ENCODE results near the gene STAT6.
"Not testable (repeated sequence)": the region's sequence is repeated elsewhere in the genome, so short reads cannot be mapped to it uniquely, and the experiment has no call there.

STAT6 gene

DNA sequence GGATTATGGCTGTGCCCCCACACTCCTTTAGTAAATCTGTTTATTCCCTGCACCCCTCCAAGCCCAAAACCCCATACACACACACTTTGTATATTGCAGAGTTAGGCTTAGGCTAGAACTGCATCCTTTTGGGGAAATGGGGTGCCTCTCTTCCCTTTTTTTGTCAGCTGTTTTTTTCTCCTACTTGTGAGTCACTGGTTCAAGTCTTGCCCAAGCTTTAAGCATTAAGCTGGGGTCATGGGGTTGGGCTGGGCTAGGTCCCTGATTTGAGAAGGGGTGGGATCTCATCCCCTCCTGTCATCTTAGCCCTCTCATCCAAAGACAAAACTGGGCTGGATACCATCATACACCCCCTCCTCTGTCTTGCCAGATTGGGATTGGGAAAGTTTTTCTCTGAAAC lies 18.7 kb upstream of the STAT6 start:
- DNase-seq (ENCODE audit: low read depth, low spot score): no peak
- H3K4me3 ChIP-seq (ENCODE audit: low read length): no peak overlapping the region

DNA sequence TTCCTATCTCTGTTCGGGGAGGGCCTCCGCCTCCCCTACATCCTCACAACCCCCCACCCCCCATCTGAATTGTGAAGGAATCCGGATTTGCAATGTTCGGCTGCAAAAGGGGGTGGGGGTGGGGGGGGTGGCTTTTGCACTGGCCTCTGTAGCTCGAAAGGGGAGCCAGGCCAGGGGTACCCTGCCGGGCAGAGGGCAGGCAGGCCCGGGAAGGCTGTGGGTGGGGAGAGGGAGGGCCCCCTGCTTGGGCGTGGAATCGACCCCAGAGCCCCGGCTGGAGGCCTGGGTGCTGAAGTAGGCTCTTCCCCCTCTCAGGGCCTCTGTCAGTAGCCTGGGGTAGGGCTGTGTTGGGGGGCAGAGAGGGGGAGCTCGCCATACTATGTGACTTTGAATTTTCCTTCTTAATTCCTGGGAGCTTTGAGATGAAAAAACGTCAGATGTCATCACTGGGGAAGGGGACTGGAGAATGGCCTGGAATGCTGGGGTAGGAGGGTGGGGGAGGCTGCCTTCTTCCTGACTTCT lies 18.2 kb upstream of the STAT6 start:
- no peak overlapping the region for H3K4me3 ChIP-seq (ENCODE audit: low read length)
- DNase-seq (ENCODE audit: low read depth, low spot score): no peak

DNA sequence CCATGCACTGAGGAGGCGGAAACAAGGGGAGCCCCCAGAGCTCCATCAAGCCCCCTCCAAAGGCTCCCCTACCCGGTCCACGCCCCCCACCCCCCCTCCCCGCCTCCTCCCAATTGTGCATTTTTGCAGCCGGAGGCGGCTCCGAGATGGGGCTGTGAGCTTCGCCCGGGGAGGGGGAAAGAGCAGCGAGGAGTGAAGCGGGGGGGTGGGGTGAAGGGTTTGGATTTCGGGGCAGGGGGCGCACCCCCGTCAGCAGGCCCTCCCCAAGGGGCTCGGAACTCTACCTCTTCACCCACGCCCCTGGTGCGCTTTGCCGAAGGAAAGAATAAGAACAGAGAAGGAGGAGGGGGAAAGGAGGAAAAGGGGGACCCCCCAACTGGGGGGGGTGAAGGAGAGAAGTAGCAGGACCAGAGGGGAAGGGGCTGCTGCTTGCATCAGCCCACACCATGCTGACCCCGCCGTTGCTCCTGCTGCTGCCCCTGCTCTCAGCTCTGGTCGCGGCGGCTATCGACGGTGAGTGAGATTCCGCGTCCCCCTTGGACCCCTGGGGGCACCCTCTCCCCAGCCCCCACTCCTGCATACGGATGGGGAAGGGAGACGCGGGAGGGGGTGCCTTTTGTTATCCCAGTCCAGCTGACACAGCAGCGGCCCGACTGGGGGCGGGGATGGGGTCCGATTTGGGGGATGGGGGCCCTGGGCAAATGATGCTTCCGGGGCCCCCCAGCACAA lies 17.5 kb upstream of the STAT6 start:
- H3K4me3 ChIP-seq (ENCODE audit: low read length): peak overlapping the region; percentile 79
- no peak for DNase-seq (ENCODE audit: low read depth, low spot score)

DNA sequence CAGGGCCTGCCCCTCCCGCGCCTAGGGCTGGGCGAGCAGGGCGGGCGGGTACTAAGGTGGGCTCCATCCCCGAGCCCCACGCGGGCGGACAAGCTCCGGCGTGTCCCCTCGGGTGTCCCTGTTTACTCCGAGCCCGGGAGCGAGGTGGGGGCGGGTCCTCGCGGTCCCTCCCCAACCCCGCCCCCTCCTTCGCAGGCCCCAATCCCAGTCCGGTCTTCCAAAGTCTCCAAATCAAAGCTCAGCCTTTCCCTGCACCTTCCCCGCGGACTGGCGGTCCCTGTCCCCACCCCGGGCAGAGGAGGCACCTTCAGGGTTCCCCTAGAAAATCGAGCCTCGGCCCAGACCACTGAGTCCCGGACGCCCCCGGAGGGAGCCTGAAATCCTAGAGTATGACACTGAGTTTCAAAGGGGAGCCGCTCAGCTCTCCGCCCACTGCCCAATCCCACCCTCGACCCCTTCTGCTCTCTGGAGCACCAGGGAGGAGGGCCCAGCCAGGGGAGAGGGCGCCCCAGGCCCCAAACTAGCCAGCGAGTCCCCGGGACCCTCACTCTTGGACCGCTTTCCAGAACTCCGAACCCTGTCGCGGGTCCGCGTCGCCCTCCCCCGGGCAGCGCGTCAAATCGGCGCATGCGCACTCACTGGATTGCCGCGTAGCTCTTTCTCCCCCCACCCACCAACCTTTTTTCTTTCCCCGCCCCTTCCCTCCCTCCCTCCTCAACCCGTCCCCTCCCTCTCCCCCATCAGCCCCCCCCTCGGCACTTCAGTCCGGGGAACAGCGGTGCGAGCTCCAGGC lies 16.8 kb upstream of the STAT6 start, which contains the start of gene LRP1:
Gene LRP1, plus strand, starts transcription at position 758 of the 793 bp plus-strand sequence. CDS start 482 bp downstream, outside the sequence.
- peak within 1 kb of the TSS; percentile 79 for H3K4me3 ChIP-seq (ENCODE audit: low read length)
- peak; percentile 76 for DNase-seq (ENCODE audit: low read depth, low spot score)

DNA sequence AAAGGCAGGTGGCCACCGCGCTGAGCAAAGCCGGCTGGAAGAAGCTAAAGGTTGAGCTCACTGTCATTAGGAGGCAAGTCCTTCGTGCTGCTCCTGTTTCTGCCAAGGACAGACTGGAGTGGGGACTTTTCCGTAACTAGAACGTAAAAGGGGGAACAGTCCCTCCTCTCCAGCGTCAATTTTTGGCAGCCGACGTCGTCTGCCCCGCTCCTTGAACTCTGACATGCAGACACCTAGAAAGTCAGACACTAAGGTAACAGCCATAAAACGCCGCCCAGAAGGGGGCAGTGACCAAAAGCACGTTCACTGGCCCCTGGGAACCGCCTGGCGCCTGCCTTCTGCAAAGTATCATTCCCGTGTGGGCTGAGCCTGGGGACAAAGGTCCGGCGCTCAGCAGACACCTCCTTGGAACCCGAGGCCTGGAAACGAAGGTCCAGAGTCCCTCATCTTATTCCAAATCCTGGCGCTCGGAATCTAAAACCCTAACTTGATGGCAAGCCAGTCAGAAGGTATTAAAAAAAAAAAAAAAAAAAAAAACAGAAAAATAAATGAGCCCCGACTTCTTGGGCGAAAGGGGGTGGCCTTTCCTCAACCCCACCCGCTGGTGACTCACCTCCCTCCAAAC lies 16.1 kb upstream of the STAT6 start:
- no peak for DNase-seq (ENCODE audit: low read depth, low spot score)
- H3K4me3 ChIP-seq (ENCODE audit: low read length): peak overlapping the region; percentile 79

DNA sequence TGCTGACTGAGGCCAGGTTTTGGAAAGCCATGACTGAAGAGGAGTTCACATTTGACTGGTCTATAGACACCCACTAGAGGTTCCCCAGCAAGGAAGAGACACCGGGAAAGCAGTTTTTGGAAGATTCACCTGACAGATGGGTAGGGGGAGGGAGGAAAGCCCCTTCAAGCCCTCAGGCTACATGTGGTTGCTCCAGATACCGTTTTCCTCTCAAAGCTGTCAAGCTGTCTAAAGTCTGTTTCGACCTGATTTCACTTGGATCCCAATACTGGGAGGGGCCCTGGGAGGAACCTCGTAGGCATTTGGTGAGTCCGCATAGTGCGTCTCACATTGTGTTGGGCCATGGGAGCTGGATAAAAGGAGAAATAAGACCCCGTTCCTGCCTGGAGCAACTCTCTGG lies 15.4 kb upstream of the STAT6 start:
- DNase-seq (ENCODE audit: low read depth, low spot score): no peak
- H3K4me3 ChIP-seq (ENCODE audit: low read length): no peak overlapping the region

DNA sequence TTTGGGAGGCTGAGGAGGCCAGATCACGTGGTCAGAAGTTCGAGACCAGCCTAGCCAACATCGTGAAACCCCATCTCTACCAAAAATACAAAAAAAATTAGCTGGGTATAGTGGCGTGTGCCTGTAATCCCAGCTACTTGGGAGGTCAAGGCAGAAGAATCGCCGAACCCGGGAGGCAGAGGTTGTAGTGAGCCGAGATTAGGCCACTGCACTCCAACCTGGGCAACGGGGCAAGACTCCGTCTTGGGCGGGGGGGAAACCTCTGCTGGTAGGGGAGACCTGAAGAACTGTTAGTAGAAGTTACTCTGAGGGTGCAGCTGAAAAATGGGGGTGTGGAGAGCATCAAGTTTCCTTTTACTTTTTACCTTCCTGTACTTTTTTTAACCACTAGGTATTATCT lies 14.9 kb upstream of the STAT6 start:
- no peak overlapping the region for H3K4me3 ChIP-seq (ENCODE audit: low read length)
- DNase-seq (ENCODE audit: low read depth, low spot score): no peak

DNA sequence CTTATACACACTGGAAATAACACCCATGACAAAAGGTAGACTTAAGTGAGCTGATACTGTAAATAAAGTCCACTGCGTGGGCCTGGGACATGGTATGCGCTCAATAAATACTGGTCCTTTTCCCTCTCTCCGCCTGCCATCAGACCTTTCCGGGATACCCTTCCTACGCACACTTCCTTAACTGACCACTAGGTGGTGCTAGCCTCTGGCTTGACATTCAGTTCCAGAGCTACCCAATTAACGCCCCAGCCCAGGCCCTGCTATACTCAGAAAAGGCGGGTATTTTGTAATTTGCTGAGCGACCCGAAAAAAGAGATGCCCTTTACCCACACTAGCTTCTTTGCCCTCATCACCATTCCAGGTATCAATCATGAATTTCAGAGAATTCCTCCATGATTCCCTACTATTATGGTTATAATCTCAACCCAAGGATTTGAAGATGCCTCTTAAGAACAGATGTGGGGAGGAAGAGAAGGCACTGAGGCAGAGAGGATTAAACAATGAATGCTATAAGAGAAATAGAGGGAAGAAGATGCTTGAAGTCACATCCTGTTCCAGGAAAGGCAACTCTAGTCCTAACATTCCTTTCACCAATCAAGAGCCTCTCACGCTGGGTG lies 13.2 kb upstream of the STAT6 start:
- DNase-seq (ENCODE audit: low read depth, low spot score): peak; percentile 71
- no peak overlapping the region for H3K4me3 ChIP-seq (ENCODE audit: low read length)

DNA sequence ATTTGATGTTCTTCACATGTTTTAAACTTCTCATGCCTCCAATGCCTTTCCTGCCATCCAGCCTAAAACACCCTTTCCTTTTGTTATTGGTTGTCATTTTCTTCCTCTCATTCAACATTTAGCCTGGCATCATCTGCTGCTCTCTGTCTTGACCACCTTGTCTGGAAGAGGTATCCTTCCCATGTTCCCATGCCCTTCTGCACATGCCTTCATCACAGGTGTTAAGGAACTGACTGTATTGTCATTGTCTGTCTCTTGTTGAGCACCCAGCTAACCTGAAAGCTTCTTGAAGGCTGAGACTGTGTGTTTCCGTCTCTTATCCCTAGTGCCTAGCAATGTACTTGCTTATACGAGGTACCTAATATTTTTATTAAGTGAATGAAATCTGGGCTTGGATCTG lies 12.7 kb upstream of the STAT6 start:
- no peak overlapping the region for H3K4me3 ChIP-seq (ENCODE audit: low read length)
- no peak for DNase-seq (ENCODE audit: low read depth, low spot score)

DNA sequence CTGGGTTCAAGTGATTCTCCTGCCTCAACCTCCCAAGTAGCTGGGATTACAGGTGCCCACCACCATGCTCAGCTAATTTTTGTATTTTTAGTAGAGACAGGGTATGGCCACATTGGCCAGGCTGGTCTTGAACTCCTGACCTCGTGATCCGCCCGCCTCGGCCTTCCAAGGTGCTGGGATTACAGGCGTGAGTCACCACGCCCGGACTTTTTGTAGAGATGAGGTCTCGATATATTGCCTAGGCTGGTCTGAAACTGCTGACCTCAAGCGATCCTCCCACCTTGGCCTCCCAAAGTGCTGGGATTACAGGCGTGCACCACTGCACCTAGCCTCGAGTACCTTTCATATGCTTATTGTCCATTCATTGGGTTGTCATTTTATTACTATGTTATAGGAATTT lies 9.6 kb upstream of the STAT6 start:
- DNase-seq (ENCODE audit: low read depth, low spot score); H3K4me3 ChIP-seq (ENCODE audit: low read length): not testable (repeated sequence)

DNA sequence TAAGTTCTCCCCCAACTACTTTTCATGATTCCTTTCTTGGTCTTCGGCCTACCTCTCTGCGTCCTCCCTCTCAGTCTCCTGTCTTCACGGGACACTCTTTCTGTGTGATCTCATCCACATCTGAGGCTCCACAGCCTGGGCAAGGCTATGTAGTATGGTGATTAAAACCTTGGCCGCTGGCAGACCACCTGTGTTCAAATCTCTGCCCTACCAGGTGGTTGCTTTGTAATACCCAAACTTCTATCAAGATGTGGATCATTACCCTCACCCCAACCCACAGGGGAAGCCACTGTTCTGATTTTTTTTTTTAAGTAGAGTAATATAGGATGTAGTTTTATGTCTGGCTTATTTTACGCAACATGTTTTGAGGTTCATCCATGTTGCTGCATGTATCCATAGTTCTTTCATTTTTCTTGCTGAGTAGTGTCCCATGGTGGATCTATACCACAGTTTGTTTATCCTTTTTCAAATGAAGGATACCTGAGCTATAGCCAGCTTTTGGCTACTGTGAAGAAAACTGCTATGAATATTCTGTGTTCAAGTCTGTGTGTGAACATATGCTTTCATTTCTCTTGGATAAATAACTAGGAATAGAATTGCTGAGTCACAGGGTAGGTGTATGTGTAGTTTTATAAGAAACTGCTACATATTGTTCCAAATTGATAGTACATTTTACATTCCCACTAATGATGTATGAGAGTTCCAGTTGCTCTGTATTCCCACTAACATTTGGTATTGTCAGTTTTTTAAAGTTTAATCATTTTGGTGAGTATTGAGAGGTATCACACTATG lies 8.3 kb upstream of the STAT6 start:
- H3K4me3 ChIP-seq (ENCODE audit: low read length): no peak overlapping the region
- no peak for DNase-seq (ENCODE audit: low read depth, low spot score)

DNA sequence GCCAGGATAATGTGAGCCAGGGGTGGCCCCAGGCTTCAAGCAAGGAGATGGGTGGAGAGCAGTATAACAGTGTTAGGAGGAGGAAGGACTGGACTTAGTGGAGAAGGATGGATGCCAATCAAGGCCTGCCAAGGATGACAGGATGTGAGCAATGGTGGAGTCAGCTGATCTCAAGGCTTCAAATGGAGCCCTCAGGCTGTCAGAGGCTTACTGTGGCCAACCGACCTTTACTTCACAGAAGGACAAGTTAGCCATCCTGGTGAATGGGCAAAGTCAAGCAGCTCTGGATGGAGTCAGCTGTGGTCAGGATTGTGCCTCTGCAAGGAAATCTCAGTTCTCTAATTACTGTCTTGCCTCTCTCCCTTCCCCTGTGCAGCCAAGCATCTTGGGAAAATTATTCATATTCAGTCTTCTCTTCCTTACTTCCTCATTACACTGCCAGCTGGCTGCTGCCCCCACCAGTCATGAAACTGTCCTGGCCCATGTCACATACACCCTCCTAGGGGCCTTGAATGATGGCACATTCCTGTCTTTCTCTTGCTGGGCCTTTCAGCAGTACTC lies 7.6 kb upstream of the STAT6 start:
- no peak for DNase-seq (ENCODE audit: low read depth, low spot score)
- H3K4me3 ChIP-seq (ENCODE audit: low read length): no peak overlapping the region

DNA sequence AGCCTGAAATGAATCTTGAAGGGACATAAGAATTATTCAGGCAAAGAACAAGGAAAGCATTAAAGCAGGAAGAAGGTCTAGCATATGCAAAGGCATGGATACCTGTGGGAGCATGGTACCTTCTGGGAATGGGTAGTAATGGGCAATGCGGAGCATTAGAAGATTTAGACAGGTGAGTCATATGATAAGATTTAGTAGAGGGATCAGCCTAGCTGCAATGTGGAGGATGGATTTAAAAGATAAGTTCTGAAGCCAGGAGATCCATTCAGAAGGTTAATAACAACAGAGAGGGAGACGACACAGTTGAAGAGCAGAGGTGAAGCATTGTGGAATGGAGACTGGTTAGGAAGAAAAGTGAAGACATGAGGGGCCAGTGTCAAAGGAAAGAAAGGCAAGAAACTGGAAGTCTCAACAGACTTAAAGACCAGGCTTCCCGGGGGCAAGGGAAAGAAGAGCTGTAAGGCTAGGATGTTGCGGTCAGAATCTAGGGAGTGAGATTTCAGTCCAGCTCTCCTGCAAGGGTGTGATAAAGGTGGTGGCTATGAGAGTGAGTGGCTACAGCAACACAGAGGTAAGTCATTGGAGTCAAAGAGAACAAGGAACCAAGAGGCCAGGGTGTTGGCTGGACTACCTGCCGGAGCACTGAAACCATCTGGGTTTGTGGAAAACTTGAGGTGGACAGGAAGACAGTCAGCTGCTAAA lies 5.6 kb upstream of the STAT6 start:
- no peak overlapping the region for H3K4me3 ChIP-seq (ENCODE audit: low read length)
- no peak for DNase-seq (ENCODE audit: low read depth, low spot score)

DNA sequence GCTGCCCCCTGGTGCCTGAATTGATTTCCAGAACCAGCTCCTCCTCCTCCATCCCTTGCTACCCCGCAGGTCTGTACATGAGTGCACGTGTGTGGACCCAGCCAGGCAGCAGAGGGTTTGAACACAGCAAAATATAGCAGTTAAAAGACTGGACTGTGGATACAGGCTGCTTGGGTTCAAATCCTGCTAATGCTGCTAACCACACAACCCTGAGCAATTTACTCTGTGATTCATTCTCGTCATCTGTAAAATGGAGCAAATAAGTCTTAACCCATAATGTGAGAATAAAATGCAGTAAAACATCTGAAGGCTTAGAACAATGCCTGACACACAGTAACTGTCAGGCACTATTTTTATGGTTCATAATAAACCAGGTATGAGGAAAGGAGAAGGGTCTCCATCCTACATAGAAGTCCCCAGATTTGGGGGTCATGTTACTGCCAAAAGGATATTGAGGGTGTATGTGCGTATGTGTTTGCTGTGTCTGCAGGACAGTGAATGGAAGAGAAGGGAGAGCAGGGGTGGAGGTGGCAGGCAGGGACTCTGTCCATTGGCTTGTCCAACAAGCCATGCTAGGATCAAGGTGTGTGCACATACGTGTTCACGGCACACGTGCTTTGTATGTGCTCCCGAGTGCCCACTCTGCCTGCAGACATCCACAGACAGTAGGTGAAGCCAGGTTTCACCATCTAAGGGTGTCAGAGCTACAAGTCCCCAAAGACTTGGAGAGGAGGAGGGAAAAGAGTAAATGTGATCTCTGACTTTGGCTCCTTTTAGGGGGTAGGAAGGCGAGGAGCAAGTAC lies 1.5 kb upstream of the STAT6 start:
- H3K4me3 ChIP-seq (ENCODE audit: low read length): peak overlapping the region; percentile 93
- peak; percentile 89 for DNase-seq (ENCODE audit: low read depth, low spot score)

DNA sequence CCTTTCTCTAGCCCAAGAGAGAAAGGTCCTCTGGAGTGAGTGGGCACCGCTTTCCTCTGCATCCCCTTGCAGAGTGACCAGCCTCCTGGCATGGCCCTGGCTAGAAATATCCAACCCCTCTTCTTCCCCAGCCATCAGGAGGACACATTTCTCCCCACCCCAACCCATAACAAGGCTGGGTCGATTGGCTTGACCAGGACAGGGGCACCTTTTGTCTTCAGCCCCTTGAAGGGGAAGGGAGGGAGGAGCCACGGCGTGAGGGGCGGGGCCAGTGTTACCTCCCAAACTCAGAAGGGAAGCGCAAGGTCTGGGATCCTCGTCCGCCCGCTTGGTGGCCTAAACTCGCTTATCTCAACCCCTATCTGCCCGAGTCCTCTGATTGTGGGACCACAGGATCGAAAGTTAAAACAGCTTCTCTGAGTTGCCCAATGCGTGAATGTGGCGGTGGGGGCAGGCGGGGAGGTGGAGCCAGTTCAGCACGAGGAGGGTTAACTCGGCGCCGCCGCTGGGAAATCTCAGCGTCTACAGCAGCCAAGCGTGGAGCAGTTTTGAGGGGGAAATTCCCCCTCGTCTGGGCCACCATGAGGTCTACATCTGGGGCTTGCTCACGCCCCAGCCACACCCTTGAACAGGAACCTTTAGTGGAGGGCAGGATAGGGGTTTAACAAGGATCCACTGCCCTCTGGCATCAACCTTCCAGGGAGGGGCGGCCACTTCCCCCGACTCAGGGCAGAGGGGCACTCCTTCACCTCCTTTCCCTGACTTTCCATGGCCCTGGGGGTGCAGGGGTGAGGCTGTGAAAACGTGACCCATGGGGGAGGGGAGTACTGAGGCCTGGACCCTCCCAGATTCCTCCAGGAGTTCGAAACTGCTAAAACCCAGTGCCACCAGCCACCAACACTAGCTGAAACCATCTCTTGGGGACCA lies 795 bp downstream of the STAT6 start:
- peak; percentile 80 for DNase-seq (ENCODE audit: low read depth, low spot score)
- peak overlapping the region; percentile 93 for H3K4me3 ChIP-seq (ENCODE audit: low read length)

All from Jurkat, Clone E6-1 (cell line).